Coronary artery (tissue), 2 donors: ENCODE results near the gene PTPRM.

Experiments used
- DNase-seq: peaks from one replicate; pipeline ENCODE4 v3.0.0-alpha.2; 2017; ENCODE audit warnings: low spot score
- H3K27ac ChIP-seq, 2 donors: fragments of 200-600 bp; sonication (generic); one replicate each; pipeline ENCODE4 v1.5.1; 2016 to 2019
- H3K4me3 ChIP-seq: fragments of 200-600 bp; sonication (generic); 2 replicates; pipeline ENCODE4 v1.5.1; 2016; ENCODE audit warnings: mild to moderate bottlenecking, moderate library complexity
- TF ChIP-seq, protein P1 (sequence below): fragments of 200-600 bp; sonication (generic); IDR thresholded peaks from one replicate; pipeline ENCODE4 v1.5.1; 2019; ENCODE audit warnings: antibody characterized with exemption

The PTPRM gene

DNA sequence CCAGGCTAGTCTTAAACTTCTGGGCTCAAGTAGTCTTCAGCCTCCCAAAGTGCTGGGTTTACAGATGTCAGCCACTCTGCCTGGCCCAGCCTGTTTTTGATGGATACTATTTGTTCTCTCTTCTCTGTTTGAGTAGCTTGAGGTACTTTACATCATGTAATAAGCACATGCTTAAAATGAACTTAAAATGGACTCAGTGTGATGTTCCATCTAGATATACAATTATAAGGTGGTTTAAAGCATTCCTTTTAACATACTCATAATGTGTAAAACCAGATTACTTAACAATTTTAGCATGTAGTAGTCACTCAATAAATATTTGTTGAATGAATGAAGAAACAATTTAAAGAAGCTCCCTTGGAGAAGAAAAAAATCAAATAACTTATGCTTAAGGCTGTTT lies 9.6 kb downstream of the PTPRM start:
- no peak for DNase-seq
- TF ChIP-seq, protein P1, sequence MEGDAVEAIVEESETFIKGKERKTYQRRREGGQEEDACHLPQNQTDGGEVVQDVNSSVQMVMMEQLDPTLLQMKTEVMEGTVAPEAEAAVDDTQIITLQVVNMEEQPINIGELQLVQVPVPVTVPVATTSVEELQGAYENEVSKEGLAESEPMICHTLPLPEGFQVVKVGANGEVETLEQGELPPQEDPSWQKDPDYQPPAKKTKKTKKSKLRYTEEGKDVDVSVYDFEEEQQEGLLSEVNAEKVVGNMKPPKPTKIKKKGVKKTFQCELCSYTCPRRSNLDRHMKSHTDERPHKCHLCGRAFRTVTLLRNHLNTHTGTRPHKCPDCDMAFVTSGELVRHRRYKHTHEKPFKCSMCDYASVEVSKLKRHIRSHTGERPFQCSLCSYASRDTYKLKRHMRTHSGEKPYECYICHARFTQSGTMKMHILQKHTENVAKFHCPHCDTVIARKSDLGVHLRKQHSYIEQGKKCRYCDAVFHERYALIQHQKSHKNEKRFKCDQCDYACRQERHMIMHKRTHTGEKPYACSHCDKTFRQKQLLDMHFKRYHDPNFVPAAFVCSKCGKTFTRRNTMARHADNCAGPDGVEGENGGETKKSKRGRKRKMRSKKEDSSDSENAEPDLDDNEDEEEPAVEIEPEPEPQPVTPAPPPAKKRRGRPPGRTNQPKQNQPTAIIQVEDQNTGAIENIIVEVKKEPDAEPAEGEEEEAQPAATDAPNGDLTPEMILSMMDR: no peak
- no peak overlapping the region for H3K4me3 ChIP-seq
- no peak overlapping the region for H3K27ac ChIP-seq

DNA sequence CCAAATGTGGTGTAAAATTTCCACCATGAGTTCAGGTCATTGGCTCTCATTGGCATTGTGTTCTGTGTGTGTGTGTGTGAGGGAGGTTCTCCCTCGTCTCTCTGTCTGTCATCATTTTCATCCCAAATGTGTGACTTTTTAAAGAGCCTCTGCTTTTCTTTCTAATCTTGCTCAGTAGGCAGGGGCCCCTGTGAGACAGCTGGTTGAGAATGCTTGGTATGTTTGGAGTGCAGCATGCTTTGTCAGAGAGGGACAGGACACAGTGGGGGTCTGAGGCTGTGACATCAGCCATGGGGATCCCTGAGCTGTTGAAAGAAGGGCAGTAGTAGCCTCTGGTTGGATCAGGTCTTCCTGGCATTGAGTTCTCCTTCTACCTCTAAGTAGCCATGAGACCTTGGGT lies 10.6 kb downstream of the PTPRM start:
- Histone ChIP-seq H3K4me3 (no peak overlapping the region), H3K27ac (no peak overlapping the region)
- DNase-seq: no peak
- TF ChIP-seq, protein P1: no peak

DNA sequence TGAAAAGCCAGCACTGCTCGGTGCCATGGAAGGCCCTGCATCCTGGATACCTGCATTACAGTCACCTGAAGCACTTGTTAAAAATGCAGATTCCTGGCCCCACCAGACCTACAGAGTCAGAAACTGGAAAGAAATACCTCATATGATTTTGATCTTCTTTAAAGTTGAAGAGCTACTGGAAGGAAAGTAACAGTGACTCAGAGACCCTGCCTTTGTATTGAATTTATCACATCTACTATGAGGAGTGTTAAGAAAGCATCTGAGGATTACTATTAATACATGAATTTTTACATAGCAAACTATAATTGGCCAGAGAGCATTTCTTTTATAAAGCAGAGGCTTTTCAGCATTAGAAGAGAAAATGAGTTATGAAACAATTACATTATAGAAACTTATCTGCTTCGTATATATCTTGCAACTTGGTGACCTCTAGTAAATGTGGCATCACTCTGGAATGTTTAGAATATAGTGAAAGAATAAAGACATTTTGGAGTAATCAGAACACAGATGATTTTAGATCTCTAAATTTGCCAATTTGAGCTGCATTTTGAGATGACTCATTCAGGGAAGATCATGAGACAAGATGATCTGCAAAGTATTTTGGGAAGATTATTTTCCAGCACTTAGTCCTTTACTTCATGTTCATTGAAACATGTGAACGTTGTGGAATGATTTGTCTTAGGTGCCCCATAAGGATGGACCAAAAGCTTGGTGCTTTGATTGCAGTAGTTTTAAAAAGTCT lies 12.2 kb downstream of the PTPRM start:
- no peak for DNase-seq
- TF ChIP-seq, protein P1: no peak
- no peak overlapping the region for H3K27ac ChIP-seq
- no peak overlapping the region for H3K4me3 ChIP-seq

DNA sequence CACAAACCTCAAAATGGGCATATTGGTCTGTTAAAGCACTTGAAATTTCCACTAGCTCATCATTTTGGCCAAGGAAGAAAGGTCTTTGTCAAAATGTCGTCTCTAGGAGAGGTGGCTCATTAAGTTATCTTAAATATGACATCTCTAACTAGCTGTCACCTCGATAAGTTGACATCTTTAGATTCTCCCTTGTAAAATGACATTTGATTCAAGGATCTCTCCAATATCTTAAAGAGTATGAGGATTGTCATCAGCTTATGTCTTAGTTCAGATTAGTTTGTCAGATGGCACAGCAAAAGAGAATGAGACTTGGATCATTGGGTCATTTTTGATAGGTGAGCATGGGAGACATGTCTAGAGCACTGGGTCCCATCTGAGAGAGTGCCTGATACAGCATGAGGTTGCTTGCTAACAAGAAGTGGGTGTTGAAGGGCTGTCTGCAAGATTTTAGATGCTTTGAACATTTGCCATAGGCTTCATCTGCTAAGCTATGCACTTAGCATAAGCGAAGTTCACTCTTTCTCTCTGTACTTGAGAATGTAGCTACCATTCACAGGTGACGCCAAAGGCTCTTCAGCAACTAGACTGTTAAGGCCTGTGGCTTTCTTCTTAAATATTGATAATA lies 12.9 kb downstream of the PTPRM start:
- no peak for DNase-seq
- Histone ChIP-seq H3K27ac (no peak overlapping the region), H3K4me3 (no peak overlapping the region)
- TF ChIP-seq, protein P1: no peak

DNA sequence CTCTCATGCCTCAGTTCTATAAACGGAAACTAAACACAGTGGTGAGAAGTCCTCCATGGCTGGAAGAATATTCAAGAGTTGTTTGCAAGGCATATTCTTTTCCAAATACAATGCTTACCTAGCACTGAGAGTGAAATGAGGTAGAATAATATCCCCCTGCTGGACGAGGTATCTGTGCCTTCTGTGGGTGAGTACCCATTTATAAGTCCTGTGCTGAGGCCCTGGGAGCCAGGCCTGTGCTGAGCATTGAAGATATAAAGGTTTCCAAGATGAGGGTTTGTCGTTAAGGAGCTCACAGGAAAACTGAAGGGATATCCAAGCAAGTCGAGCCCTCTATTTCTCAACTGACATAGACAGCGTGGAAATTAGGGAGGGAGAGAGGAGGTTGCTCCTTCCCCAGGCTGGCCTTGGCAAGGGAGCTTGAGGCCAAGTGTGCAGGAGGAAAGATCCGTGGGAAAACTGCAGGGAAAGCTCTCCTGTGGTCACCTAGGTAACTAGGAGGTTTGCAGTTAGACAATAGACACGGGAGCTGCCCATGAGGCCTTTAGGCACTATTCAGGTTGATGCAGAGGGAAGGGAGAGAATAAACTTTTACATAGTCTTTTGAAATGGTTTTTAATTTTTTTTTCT lies 17.6 kb downstream of the PTPRM start:
- DNase-seq: no peak
- TF ChIP-seq, protein P1: no peak
- H3K4me3 ChIP-seq: no peak overlapping the region
- H3K27ac ChIP-seq: no peak overlapping the region

DNA sequence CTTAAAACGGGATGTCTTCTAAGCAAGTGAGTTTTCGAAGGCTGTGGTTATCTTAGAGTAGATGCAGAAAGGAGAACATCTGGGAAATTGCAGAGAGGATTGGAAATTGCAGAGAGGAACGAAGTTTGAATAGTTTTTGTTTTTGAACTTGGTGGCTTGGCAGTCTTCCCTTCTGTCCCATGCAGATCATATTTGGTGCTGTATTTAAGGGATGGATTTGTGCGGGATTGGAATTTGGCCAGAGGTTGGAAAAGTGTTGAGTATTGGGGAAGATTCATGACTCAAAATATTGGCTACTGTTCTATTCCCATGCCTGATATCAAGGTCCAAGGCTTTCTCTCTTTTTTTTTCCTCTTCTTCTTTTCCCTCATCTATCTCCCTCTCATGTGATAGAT lies 18.2 kb downstream of the PTPRM start:
- DNase-seq: no peak
- Histone ChIP-seq H3K27ac (no peak overlapping the region), H3K4me3 (no peak overlapping the region)
- TF ChIP-seq, protein P1: no peak
